CD4-positive, alpha-beta T cell (primary cell): ENCODE results near the gene PDCD6IP. TPM values are rescaled to one million over a fixed set of nuclear protein-coding genes. Genes with fewer than 3 reads are reported as not detected.

Experiments used
- ATAC-seq: fragments of 200-7000 bp; cut with Tn5 transposase; one replicate; pipeline ENCODE4 v1.10.0; 2022; ENCODE audit warnings: mild to moderate bottlenecking; ENCODE audit not compliant: poor library complexity
- CTCF ChIA-PET: fragments of 350-600 bp; sonication (Branson Sonifier 250); formaldehyde crosslinking; loops from one replicate; lab custom pipeline; 2021; ENCODE audit warnings: antibody characterized with exemption, inconsistent platforms; lab: Charles Lee
- POLR2A ChIA-PET: fragments of 350-600 bp; sonication (Branson Sonifier 250); formaldehyde crosslinking; loops from one replicate; lab custom pipeline; 2021; ENCODE audit warnings: antibody characterized with exemption, inconsistent platforms; lab: Charles Lee
- DNase-seq, 14 experiments: peaks; one replicate each; pipeline ENCODE4 v3.0.0-alpha.2; 2013 to 2020; ENCODE audit warnings: mixed read lengths in 2 of 14
- H3K27ac ChIP-seq, 2 donors: one replicate each; pipeline versions ENCODE4 v1.5.1 to v1.7.0; 2013; ENCODE audit warnings: low read length in 2 of 2, low read depth in 1 of 2, mild to moderate bottlenecking in 1 of 2
- H3K27me3 ChIP-seq, 2 experiments: 1 replicate in 1 of 2; 2 replicates in 1 of 2; pipeline versions ENCODE4 v1.6.1 to v1.7.0; 2013; ENCODE audit warnings: low read length in 2 of 2, control low read depth in 1 of 2, mild to moderate bottlenecking in 1 of 2, moderate library complexity in 1 of 2; ENCODE audit not compliant: insufficient read depth in 2 of 2, control insufficient read depth in 1 of 2
- H3K36me3 ChIP-seq: one replicate; pipeline ENCODE4 v1.6.1; 2013; ENCODE audit warnings: low read length, control low read depth; ENCODE audit not compliant: insufficient read depth
- H3K4me1 ChIP-seq: one replicate; pipeline ENCODE4 v1.6.1; 2013; ENCODE audit warnings: low read length, control low read depth; ENCODE audit not compliant: insufficient read depth
- H3K4me3 ChIP-seq: one replicate; pipeline ENCODE4 v1.5.1; 2013; ENCODE audit warnings: mild to moderate bottlenecking, low read length, moderate library complexity
- H3K9me3 ChIP-seq, 2 experiments: 1 replicate in 1 of 2; 2 replicates in 1 of 2; pipeline versions ENCODE4 v1.6.1 to v1.7.0; 2013; ENCODE audit warnings: low read length in 2 of 2, mild to moderate bottlenecking in 2 of 2, control low read depth in 1 of 2, moderate library complexity in 1 of 2; ENCODE audit not compliant: control insufficient read depth in 1 of 2, insufficient read depth in 1 of 2
- H3K27ac Mint-ChIP-seq: one replicate; pipeline ENCODE4 v1.8.0; 2020; ENCODE audit warnings: mixed read lengths
- H3K27me3 Mint-ChIP-seq: one replicate; pipeline ENCODE4 v1.8.0; 2021; ENCODE audit warnings: mixed read lengths
- H3K36me3 Mint-ChIP-seq: one replicate; pipeline ENCODE4 v1.8.0; 2021; ENCODE audit warnings: low read depth, mixed read lengths
- H3K4me1 Mint-ChIP-seq: one replicate; pipeline ENCODE4 v1.8.0; 2021; ENCODE audit warnings: low read depth, mixed read lengths
- H3K4me3 Mint-ChIP-seq: one replicate; pipeline ENCODE4 v1.8.0; 2020; ENCODE audit warnings: mild to moderate bottlenecking, mixed read lengths
- H3K9me3 Mint-ChIP-seq: one replicate; pipeline ENCODE4 v1.8.0; 2020; ENCODE audit warnings: mixed read lengths
- intact Hi-C, 2 experiments: fragments of 100-400 bp; cut with DNase I in 1 of 2; cut with micrococcal nuclease in 1 of 2; formaldehyde crosslinking; loops; one replicate each; pipeline versions ENCODE4 v1.15.1 to v1.9.0; 2023 to 2025; cut with DNase I, micrococcal nuclease
- total RNA-seq, 174 experiments: library from RNA in 2 of 174; stranded (reverse) in 2 of 174; gene quantifications; one replicate each; pipeline ENCODE4 v1.2.3 and lab custom pipeline; 2021 to 2026
- TF ChIP-seq, protein P1 (sequence below): fragments of 200-600 bp; IDR thresholded peaks from one replicate; pipeline ENCODE4 v1.8.0; 2022; ENCODE audit warnings: antibody characterized with exemption, mild to moderate bottlenecking

Gene PDCD6IP
- total RNA-seq, 2 experiments from 2014 or later, result 109 to 112 TPM

DNA sequence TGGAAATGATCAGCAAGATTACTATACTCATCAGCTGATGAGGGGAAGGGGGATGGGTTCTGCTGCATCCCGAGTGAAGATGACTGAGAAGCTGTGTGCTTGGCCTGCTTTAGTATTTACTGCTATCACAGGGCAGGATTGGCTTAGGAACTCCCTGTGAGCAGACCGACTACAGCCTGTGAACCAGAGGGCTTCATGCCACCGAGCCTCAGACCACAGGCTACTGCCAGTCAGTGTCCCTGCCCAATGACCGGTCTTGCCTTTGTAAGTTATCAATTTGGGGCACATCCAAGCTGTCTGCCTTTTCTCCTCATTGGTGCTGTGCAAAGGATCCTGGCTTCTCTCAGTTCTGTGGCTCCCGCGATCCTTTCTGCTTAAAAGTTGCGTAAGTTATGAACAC lies 71.5 kb downstream of the PDCD6IP start:
- Mint-ChIP-seq H3K27me3 (no peaks in the 10 kb centered on the region), H3K36me3 (peaks cover 36% of the 10 kb centered on the region), H3K4me1 (no peaks in the 10 kb centered on the region), H3K4me3 (no peak overlapping the region), H3K9me3 (no peaks in the 10 kb centered on the region), H3K27ac (no peak overlapping the region)
- Histone ChIP-seq H3K9me3 (no peaks in the 10 kb centered on the region), H3K4me3 (no peak overlapping the region), H3K36me3 (peaks cover 41% of the 10 kb centered on the region), H3K27ac (no peak overlapping the region), H3K27me3 (no peaks in the 10 kb centered on the region), H3K4me1 (no peaks in the 10 kb centered on the region)
- CTCF ChIA-PET, result no interaction called here
- DNase-seq, result no peak
- TF ChIP-seq, protein P1, sequence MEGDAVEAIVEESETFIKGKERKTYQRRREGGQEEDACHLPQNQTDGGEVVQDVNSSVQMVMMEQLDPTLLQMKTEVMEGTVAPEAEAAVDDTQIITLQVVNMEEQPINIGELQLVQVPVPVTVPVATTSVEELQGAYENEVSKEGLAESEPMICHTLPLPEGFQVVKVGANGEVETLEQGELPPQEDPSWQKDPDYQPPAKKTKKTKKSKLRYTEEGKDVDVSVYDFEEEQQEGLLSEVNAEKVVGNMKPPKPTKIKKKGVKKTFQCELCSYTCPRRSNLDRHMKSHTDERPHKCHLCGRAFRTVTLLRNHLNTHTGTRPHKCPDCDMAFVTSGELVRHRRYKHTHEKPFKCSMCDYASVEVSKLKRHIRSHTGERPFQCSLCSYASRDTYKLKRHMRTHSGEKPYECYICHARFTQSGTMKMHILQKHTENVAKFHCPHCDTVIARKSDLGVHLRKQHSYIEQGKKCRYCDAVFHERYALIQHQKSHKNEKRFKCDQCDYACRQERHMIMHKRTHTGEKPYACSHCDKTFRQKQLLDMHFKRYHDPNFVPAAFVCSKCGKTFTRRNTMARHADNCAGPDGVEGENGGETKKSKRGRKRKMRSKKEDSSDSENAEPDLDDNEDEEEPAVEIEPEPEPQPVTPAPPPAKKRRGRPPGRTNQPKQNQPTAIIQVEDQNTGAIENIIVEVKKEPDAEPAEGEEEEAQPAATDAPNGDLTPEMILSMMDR, result no peak
- ATAC-seq, result no peak
- POLR2A ChIA-PET, result no interaction called here
- intact Hi-C loops, result no loop called here

DNA sequence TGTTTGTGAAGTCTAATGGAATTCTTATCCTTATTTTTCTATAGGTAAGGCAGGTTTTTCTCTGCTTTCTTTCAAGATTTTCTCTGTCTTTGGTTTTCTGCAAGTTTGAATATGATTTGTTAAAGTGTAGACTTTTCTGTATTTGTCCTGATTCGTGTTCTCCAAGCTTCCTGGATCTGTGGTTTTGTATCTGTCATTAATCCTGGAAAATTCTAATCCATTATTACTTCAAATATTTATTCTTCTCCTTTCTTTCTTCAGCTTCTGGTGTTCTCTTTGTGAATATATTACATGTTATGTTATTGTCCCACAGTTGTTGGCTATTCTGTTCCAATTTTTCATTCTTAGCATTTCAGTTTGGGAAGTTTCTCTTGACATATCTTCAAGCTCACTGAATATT lies 76.4 kb downstream of the PDCD6IP start:
- CTCF ChIA-PET, result interaction anchor here (1.4 kb wide), 1 partner anchor 8 kb away, joined by 4 read pairs; no protein-coding TSS in a partner anchor
- POLR2A ChIA-PET, result no interaction called here
- no peak for ATAC-seq
- Mint-ChIP-seq H3K27ac (no peak overlapping the region), H3K4me3 (no peak overlapping the region), H3K9me3 (no peaks in the 10 kb centered on the region), H3K4me1 (no peaks in the 10 kb centered on the region), H3K36me3 (peaks cover 3% of the 10 kb centered on the region), H3K27me3 (no peaks in the 10 kb centered on the region)
- no peak for DNase-seq
- intact Hi-C loops, result no loop called here
- H3K4me3 ChIP-seq, result no peak overlapping the region
- no peak overlapping the region for H3K27ac ChIP-seq
- H3K27me3 ChIP-seq, result no peaks in the 10 kb centered on the region
- H3K36me3 ChIP-seq, result peaks cover 6% of the 10 kb centered on the region
- TF ChIP-seq, protein P1, result no peak
- H3K9me3 ChIP-seq, result no peaks in the 10 kb centered on the region
- no peaks in the 10 kb centered on the region for H3K4me1 ChIP-seq

DNA sequence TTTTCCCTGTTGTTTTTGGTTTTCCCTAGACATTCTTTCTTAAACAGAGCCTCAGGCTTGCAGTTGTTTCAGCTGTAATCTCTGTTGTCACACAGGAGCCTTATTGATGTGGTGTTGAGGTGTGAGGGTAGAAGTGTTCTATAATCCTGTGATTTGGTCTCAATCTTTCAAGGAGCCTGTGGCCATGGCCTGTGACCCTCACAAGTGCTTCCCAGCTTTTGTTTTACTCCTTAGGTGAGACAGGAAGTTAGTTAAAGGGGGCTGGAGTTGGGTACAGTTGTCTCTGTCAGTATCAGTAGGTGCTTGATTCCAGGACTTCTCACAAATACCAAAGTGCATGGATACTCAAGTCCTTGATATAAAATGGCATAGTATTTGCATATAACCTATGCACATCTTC lies 77.2 kb downstream of the PDCD6IP start:
- H3K4me1 ChIP-seq, result no peaks in the 10 kb centered on the region
- ChIA-PET POLR2A (no interaction called here), CTCF (no interaction called here)
- intact Hi-C loops, result no loop called here
- no peak overlapping the region for H3K27ac Mint-ChIP-seq
- H3K4me3 ChIP-seq, result no peak overlapping the region
- DNase-seq, result no peak
- H3K27me3 Mint-ChIP-seq, result no peaks in the 10 kb centered on the region
- no peaks in the 10 kb centered on the region for H3K4me1 Mint-ChIP-seq
- H3K4me3 Mint-ChIP-seq, result no peak overlapping the region
- H3K27me3 ChIP-seq, result no peaks in the 10 kb centered on the region
- ATAC-seq, result no peak
- peaks cover 3% of the 10 kb centered on the region for H3K36me3 Mint-ChIP-seq
- no peaks in the 10 kb centered on the region for H3K9me3 Mint-ChIP-seq
- H3K36me3 ChIP-seq, result no peaks in the 10 kb centered on the region
- H3K9me3 ChIP-seq, result no peaks in the 10 kb centered on the region
- no peak overlapping the region for H3K27ac ChIP-seq
- TF ChIP-seq, protein P1, result no peak
